Thyroid gland (tissue), 4 donors: ENCODE results near the gene ITGB2. TPM values are rescaled to one million over a fixed set of nuclear protein-coding genes. Genes with fewer than 3 reads are reported as not detected.
A peak's percentile ranks its signal among the peaks of the same experiment; 100 is the strongest.

Source experiments
- DNase-seq, 2 donors: peaks; one replicate each; pipeline ENCODE4 v3.0.0-alpha.2; 2019
- H3K27ac ChIP-seq, 3 donors: fragments of 200-600 bp; sonication (generic); 1 replicate in 2 of 3; 2 replicates in 1 of 3; pipeline ENCODE4 v1.5.1; 2016 to 2019; ENCODE audit warnings: mild to moderate bottlenecking in 1 of 3, moderate library complexity in 1 of 3
- H3K27me3 ChIP-seq: fragments of 200-600 bp; sonication (generic); one replicate; pipeline ENCODE4 v1.5.1; 2019
- H3K36me3 ChIP-seq, 2 donors: fragments of 200-600 bp; sonication (generic); one replicate each; pipeline ENCODE4 v1.5.1; 2016 to 2019
- H3K4me1 ChIP-seq, 2 donors: fragments of 200-600 bp; sonication (generic); one replicate each; pipeline ENCODE4 v1.5.1; 2017 to 2019
- H3K4me3 ChIP-seq, 3 donors: fragments of 200-600 bp; sonication (generic); replicated peaks in 1 of 3; 1 replicate in 2 of 3; 2 replicates in 1 of 3; pipeline ENCODE4 v1.5.1; 2016; ENCODE audit warnings: mild to moderate bottlenecking in 1 of 3
- H3K9me3 ChIP-seq: fragments of 200-600 bp; sonication (generic); one replicate; pipeline ENCODE4 v1.5.1; 2017
- CTCF ChIP-seq, 6 experiments: fragments of 200-600 bp in 3 of 6; fragments of 450-650 bp in 3 of 6; sonication (generic) in 3 of 6; IDR thresholded peaks; one replicate each; pipeline ENCODE4 v1.5.1; 2016 to 2019; ENCODE audit warnings: antibody characterized with exemption in 6 of 6, mild to moderate bottlenecking in 2 of 6, inconsistent platforms in 1 of 6, moderate library complexity in 1 of 6
- POLR2A ChIP-seq, 2 donors: fragments of 450-650 bp; IDR thresholded peaks; one replicate each; pipeline ENCODE4 v1.6.1; 2017; ENCODE audit warnings: antibody characterized with exemption in 2 of 2, mild to moderate bottlenecking in 2 of 2, moderate library complexity in 1 of 2
- WGBS, 2 donors: methylation state at CpG; one replicate each; pipeline ENCODE4 v1.1.5; 2017; 5-methylcytosine and 5-hydroxymethylcytosine counted together
- intact Hi-C: fragments of 100-400 bp; cut with DNase I; formaldehyde crosslinking; loops from one replicate; pipeline ENCODE4 v1.15.1; 2023
- total RNA-seq, 4 donors: library from RNA; depleted of rRNA; stranded (reverse); fragments of >200 nt; gene quantifications; one replicate each; pipeline ENCODE4 v1.2.3, GENCODE V29; 2016

ITGB2 gene
- total RNA-seq, 4 donors from 2014 or later: 18.4 to 79.4 (median 27.5) TPM

GRCh38 chr21:44846485-44847260 lies 74.0 kb downstream of the ITGB2 start:
- TF ChIP-seq CTCF (IDR thresholded peaks at IDR 0.05): no peak
- TF ChIP-seq POLR2A (IDR thresholded peaks at IDR 0.05): no peak

GRCh38 chr21:44846224-44846484 lies 74.5 kb downstream of the ITGB2 start:
- WGBS, 2 donors: 9 to 13% methylated on average over 1 of the region's 1 CpG
- Histone ChIP-seq H3K27me3 (no peaks in the 10 kb centered on the region), H3K36me3 (peaks cover 22 to 28% of the 10 kb centered on the region in 2 donors), H3K27ac (no peak overlapping the region), H3K9me3 (no peaks in the 10 kb centered on the region), H3K4me3 (peak overlapping the region in 1 of 3 donors; percentile 18), H3K4me1 (peaks cover 18 to 20% of the 10 kb centered on the region in 2 donors)
- peak in 1 of 6 experiments; percentile 10 for TF ChIP-seq CTCF (IDR thresholded peaks at IDR 0.05)
- TF ChIP-seq POLR2A (IDR thresholded peaks at IDR 0.05): no peak
- intact Hi-C loops: no loop called here
- DNase-seq: no peak

More at GRCh38 chr21:44846485-44847260, 74.0 kb downstream of the ITGB2 start:
- 30 to 31% methylated on average over 20 of the region's 27 CpGs for WGBS, 2 donors
- intact Hi-C loops: no loop called here
- H3K36me3 ChIP-seq: peaks cover 25 to 31% of the 10 kb centered on the region in 2 donors
- H3K27me3 ChIP-seq: no peaks in the 10 kb centered on the region
- no peak overlapping the region for H3K27ac ChIP-seq
- H3K4me3 ChIP-seq: no peak overlapping the region
- H3K9me3 ChIP-seq: no peaks in the 10 kb centered on the region
- DNase-seq: peak; percentile 82
- H3K4me1 ChIP-seq: peaks cover 18 to 20% of the 10 kb centered on the region in 2 donors

- Histone ChIP-seq H3K27me3 (no peaks in the 10 kb centered on the region), H3K4me1 (peaks cover 18 to 20% of the 10 kb centered on the region in 2 donors), H3K4me3 (peak overlapping the region in 1 of 3 donors; percentile 18), H3K9me3 (no peaks in the 10 kb centered on the region), H3K27ac (no peak overlapping the region), H3K36me3 (peaks cover 17 to 23% of the 10 kb centered on the region in 2 donors)
- peak in 1 of 6 experiments; percentile 23 for TF ChIP-seq CTCF (IDR thresholded peaks at IDR 0.05)
- TF ChIP-seq POLR2A (IDR thresholded peaks at IDR 0.05): no peak
- 8 to 18% methylated on average over 13 to 29 of the region's 34 CpGs for WGBS, 2 donors
- DNase-seq: peak; percentile 46 to 50
- intact Hi-C loops: no loop called here
Observed at GRCh38 chr21:44845418-44846223, 75.1 kb downstream of the ITGB2 start.

- peaks cover 5 to 9% of the 10 kb centered on the region in 2 donors for H3K36me3 ChIP-seq
- no peaks in the 10 kb centered on the region for H3K9me3 ChIP-seq
- no peak for TF ChIP-seq CTCF (IDR thresholded peaks at IDR 0.05)
- no peak for TF ChIP-seq POLR2A (IDR thresholded peaks at IDR 0.05)
- H3K4me3 ChIP-seq: no peak overlapping the region
- H3K27me3 ChIP-seq: no peaks in the 10 kb centered on the region
- intact Hi-C loops: no loop called here
- no peak for DNase-seq
- no peak overlapping the region for H3K27ac ChIP-seq
- 51 to 56% methylated on average over 16 of the region's 16 CpGs for WGBS, 2 donors
- H3K4me1 ChIP-seq: peaks cover 12 to 16% of the 10 kb centered on the region in 2 donors
Observed at GRCh38 chr21:44844256-44844655, 76.4 kb downstream of the ITGB2 start.
